GM19240 (cell line): ENCODE results near the gene NPY4R.
"Not testable (repeated sequence)": the region's sequence is repeated elsewhere in the genome, so short reads cannot be mapped to it uniquely, and the experiment has no call there.

ENCODE experiments used
- DNase-seq: peaks from one replicate; pipeline ENCODE4 v3.0.0; 2011; ENCODE audit warnings: low spot score; ENCODE audit not compliant: insufficient read length

NPY4R gene

GRCh38 chr10:46457071-46457470, 8.7 kb downstream of the NPY4R start:
- DNase-seq = not testable (repeated sequence)

DNA sequence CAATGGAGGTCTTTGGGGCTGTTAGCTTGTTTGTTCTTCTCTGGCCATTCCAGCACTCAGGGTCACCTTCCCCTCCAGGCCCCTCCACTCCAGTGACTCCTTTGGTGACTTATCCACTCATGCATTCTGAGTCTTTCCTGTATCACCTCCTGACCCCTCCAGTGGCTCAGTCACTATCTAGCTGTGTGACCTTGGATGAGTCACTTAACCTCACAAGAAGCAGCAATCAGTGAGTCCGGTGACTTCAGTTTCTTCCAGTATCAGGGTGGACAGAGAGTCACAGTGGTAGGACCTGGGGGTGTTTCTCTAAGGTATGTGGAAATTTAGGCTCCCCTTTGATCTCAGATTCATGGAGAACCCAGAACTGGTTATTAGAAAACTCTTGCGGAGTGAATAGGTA, 9.8 kb downstream of the NPY4R start:
- DNase-seq = not testable (repeated sequence)

GRCh38 chr10:46451365-46451764, 14.4 kb downstream of the NPY4R start:
- not testable (repeated sequence) for DNase-seq

DNA sequence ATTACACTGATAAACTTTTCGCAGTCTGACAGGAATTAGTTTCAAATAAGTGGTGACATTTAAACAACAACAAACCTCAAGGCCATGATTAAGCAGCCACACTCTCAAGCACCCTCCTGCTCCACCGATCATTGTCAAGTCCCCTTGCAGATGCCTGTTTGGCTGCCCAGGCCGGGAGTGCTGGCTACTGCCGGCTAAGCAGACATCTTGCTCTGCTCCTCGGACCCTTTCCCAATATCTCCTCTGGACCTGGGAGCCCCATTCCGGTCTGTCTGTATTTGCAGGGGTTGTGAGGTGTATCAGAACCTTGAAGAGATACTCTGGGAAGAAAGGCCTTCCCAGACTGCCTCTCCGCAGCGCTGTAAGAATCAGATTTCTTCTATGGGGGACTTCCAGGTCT, 14.9 kb downstream of the NPY4R start:
- not testable (repeated sequence) for DNase-seq

DNA sequence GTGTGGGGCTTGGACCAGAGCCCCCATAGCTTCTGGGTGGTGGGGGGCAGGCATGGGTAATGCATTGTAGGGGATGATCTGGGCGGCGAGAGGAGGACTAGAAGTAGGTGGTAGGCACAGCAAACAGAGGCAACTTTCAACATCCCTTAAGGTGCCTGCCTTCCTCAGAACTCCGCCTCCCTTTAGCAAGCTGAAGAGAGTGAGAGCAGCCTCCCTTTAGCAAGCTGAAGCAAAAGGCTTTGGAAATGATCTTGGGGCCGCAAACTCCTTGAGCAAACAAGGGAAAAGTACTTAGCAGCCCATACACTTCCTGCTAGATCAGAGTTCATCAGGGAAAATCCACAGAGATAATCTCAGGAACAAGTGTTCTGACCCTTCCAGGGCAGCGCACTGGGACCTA, 18.3 kb downstream of the NPY4R start:
- not testable (repeated sequence) for DNase-seq

DNA sequence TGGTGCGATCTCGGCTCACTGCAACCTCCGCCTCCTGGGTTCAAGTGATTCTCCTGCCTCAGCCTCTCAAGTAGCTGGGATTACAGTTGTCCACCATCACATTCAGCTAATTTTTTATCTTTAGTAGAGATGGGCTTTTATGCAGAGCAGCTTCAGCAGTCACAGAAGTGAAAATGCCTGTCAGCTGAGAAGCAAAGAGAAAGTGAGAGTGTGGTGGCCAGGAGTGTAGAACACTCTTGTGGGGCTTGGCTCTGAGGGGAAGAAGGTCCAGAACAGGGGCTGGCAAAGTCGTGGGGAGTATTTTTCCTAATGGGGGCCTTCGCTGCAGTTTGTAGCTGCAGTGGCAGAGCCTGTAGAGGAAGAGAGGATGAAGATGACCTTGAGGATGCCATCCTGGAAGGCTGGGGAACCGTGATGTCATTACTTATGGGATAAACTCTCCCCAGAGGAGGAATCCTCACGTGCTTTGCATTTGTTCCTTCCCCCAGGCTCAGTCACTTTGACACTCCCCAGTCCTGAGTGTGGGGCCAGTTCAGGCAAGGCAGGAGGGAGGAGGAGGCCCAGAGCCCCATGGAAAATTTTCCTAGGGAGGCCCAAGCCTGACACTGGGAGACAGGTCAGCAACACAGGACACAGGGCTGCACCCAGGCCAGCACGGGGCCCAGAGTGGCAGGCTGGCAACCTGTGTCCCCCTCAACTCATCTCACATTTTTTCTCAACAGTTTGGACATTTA, 20.2 kb downstream of the NPY4R start:
- DNase-seq = not testable (repeated sequence)

DNA sequence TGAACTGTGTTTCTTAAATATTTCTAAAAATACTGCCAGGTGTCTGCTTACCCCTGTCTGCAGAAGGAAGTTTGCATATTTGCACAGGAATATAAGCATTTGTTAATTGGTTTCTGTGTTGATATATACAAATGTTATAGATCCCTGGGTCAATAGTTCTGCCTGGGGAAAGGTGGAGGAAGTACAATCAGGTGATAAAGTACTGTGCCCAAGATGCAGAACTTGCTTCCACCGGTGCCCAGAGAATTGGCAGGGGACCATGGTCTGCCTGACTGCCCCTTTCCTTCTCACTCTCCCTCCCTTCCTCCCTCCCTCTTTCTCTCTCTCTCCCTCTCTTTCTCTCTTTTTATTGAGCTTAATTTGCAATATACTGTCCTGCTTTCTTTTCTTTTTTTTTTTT, 22.3 kb downstream of the NPY4R start:
- DNase-seq = not testable (repeated sequence)

DNA sequence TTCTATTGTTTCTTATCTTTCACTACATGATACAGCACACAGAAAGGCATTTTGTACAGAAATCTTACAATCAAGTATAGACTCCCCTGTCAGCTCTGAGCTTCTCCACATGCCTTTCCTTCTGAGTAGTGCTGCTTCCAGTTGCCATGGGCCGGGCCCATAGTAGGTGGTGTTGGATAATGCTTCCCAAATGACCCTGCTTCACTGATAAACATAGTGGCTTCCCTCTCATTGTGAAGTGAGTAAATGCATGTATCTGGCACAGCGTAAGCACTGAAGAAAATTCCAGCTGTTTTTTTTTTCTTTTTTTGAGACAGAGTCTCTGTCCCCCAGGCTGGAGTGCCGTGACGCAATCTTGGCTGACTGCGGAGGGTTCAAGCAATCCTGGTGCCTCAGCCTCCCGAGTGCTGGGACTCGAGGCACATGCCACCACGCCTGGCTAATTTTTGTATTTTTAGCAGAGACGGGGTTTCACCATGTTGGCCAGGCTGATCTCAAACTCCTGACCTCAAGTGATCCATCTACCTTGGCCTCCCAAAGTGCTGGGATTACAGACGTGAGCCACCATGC, 23.0 kb downstream of the NPY4R start:
- not testable (repeated sequence) for DNase-seq

DNA sequence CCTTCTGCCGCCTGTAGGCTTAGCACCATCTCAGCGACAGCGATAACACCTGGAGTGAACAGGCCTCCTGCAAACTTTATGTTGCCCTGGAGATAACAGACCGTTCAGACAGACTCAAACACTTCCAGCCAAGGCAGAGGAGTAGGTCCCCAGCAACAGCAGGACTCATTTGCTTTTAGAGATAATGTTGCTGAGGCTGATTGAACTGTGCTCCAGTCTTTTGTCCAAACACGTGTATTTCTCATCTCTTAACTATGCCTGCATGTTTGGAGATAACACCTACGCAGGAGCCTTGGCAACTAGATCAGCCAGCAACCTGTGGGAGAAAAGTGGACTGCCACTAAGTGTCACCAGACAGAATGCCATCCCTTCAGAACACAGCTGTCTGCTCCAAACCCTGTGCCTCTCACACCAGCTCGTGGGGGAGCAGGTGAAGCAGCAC, 23.9 kb downstream of the NPY4R start:
- DNase-seq = not testable (repeated sequence)

- not testable (repeated sequence) for DNase-seq
Observed at GRCh38 chr10:46440942-46441341, 24.8 kb downstream of the NPY4R start.

GRCh38 chr10:46423550-46423949, 42.2 kb downstream of the NPY4R start:
- DNase-seq = not testable (repeated sequence)

- DNase-seq = not testable (repeated sequence)
Observed at GRCh38 chr10:46419570-46420379, 46.0 kb downstream of the NPY4R start.

DNA sequence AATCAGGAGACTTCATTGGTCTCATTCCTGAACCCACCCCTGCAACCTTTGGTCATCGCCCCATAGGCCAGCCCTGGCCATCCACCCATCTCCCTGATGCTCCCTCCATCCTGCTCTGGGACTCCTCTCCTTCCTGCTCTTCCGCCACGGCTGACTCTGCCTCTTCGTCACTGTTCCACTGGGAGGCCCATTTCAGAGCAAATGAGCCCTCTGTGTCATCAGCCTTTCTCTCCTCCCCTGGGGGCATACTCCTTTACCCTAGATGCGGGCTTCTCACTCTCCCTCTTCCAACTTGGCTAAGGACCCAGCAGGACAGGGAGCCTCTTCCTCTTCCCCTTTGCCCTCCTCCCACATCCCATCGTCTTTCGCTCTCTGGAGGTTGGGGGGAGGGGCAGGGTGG, 47.5 kb downstream of the NPY4R start:
- DNase-seq = not testable (repeated sequence)

DNA sequence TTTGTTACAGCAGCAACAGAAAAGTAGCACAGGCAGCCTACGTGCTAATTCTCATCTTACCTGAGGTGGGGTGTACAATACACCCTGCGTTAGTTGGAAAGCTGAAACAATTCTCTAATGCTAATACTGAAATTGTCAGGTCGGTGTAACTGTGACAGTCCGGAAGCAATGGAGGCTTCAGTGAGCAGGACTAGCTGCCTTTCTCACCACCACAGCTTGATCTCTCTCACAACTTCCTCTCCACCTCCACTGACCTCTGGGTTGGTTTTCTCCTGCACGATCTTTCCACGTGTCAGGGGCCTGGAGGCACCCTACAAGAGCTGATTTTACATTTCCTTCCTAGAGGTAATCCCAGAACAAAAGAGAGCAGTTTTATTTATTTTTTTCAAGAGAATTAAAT, 50.5 kb downstream of the NPY4R start:
- DNase-seq = not testable (repeated sequence)

GRCh38 chr10:46412665-46413064, 53.1 kb downstream of the NPY4R start:
- DNase-seq = not testable (repeated sequence)

DNA sequence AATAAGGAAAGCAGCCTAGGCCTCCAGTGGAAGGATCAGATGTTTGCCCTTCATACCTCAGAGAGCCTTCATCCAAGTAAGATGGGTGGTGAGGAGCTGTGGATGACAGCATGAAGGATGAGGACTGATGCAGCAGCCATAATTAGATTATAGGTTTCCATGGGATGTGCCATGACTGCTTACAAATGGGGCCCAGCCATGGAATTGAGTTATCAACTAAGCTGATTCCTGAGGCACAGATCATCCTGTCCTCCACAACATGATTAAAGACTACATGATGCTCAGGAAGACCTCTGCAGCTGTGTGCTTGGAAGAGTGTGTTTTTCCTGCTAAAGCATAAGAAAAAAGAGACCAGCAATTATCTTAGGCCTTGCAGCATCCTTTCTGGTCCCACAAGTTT, 54.6 kb downstream of the NPY4R start:
- DNase-seq = not testable (repeated sequence)
